CD4-positive, alpha-beta memory T cell (primary cell): ENCODE results near the gene CD200R1L. TPM values are rescaled to one million over a fixed set of nuclear protein-coding genes. Genes with fewer than 3 reads are reported as not detected.
A peak's percentile ranks its signal among the peaks of the same experiment; 100 is the strongest.

ENCODE experiments used
- CTCF ChIA-PET: fragments of 350-600 bp; sonication (Branson Sonifier 250); formaldehyde crosslinking; loops from one replicate; lab custom pipeline; 2021; ENCODE audit warnings: inconsistent platforms; ENCODE audit not compliant: partially characterized antibody; lab: Charles Lee
- POLR2A ChIA-PET: fragments of 350-600 bp; sonication (Branson Sonifier 250); formaldehyde crosslinking; loops from one replicate; lab custom pipeline; 2021; ENCODE audit not compliant: partially characterized antibody; lab: Charles Lee
- DNase-seq, 5 donors: peaks; one replicate each; pipeline versions ENCODE4 v3.0.0 to v3.0.0-alpha.2; 2020 to 2022; ENCODE audit warnings: mixed read lengths in 1 of 5
- H3K27ac ChIP-seq: one replicate; pipeline ENCODE4 v1.7.0; 2013; ENCODE audit warnings: low read depth, low read length
- H3K27me3 ChIP-seq: 2 replicates; pipeline ENCODE4 v1.7.0; 2013; ENCODE audit warnings: mild to moderate bottlenecking, low read length, moderate library complexity; ENCODE audit not compliant: insufficient read depth
- H3K36me3 ChIP-seq: 2 replicates; pipeline ENCODE4 v1.7.0; 2013; ENCODE audit warnings: mild to moderate bottlenecking, low read length, moderate library complexity; ENCODE audit not compliant: insufficient read depth
- H3K4me1 ChIP-seq: 2 replicates; pipeline ENCODE4 v1.7.0; 2013; ENCODE audit warnings: mild to moderate bottlenecking, low read length, moderate library complexity; ENCODE audit not compliant: insufficient read depth
- H3K4me3 ChIP-seq, 2 donors: one replicate each; pipeline ENCODE4 v1.7.0; 2013; ENCODE audit warnings: low read length in 2 of 2, mild to moderate bottlenecking in 1 of 2
- H3K9me3 ChIP-seq, 2 donors: one replicate each; pipeline ENCODE4 v1.7.0; 2013; ENCODE audit warnings: low read length in 2 of 2, control low read depth in 1 of 2; ENCODE audit not compliant: control insufficient read depth in 1 of 2
- H3K27ac Mint-ChIP-seq, 7 donors: one replicate each; pipeline ENCODE4 v1.8.0; 2020 to 2021; ENCODE audit warnings: mixed read lengths in 7 of 7, mild to moderate bottlenecking in 6 of 7, inconsistent platforms in 3 of 7, moderate library complexity in 3 of 7
- H3K27me3 Mint-ChIP-seq, 2 donors: one replicate each; pipeline ENCODE4 v1.8.0; 2020 to 2021; ENCODE audit warnings: mixed read lengths in 2 of 2
- H3K36me3 Mint-ChIP-seq, 2 donors: one replicate each; pipeline ENCODE4 v1.8.0; 2020 to 2021; ENCODE audit warnings: mixed read lengths in 2 of 2, inconsistent platforms in 1 of 2, mild to moderate bottlenecking in 1 of 2
- H3K4me1 Mint-ChIP-seq, 4 donors: one replicate each; pipeline ENCODE4 v1.8.0; 2020 to 2021; ENCODE audit warnings: mixed read lengths in 4 of 4, mild to moderate bottlenecking in 1 of 4
- H3K4me3 Mint-ChIP-seq, 8 donors: one replicate each; pipeline ENCODE4 v1.8.0; 2020 to 2021; ENCODE audit warnings: mixed read lengths in 8 of 8, mild to moderate bottlenecking in 7 of 8, moderate library complexity in 6 of 8, inconsistent platforms in 3 of 8
- H3K9me3 Mint-ChIP-seq, 8 donors: one replicate each; pipeline ENCODE4 v1.8.0; 2020 to 2021; ENCODE audit warnings: mixed read lengths in 8 of 8, mild to moderate bottlenecking in 5 of 8, inconsistent platforms in 3 of 8, moderate library complexity in 1 of 8
- intact Hi-C: fragments of 100-400 bp; cut with micrococcal nuclease; formaldehyde crosslinking; loops from one replicate; pipeline ENCODE4 v1.15.1; 2023
- polyA plus RNA-seq, 2 donors: library from polyadenylated mRNA; unstranded; fragments of 300-500 nt; fragmentation: Illumina TruSeq; gene quantifications; one replicate each; pipeline ENCODE4 v1.2.3, GENCODE V29; 2021
- total RNA-seq, 2 experiments: library from RNA; stranded (reverse); gene quantifications; one replicate each; pipeline ENCODE4 v1.2.3, GENCODE V29; 2021

Gene CD200R1L, protein sequence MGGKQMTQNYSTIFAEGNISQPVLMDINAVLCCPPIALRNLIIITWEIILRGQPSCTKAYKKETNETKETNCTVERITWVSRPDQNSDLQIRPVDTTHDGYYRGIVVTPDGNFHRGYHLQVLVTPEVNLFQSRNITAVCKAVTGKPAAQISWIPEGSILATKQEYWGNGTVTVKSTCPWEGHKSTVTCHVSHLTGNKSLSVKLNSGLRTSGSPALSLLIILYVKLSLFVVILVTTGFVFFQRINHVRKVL
- total RNA-seq (not detected), polyA plus RNA-seq (not detected)

DNA sequence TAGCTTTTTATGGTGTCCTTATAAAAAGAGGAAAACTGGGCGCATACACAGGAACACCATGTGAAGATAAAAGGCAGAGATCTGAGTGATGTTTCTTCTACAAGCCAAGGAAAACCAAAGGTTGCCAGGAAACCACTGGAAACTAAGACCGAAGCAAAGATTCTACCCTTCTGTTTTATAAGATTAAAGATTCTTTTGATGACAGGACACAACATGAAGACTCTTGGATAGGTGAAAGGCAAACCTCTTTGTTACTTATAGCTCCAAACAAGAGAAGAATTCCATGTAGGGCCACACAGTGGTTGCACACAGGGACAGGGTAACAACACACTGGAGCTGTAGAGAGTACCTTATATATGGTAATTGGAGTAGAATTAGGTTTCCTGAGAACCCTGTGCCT, at the start of gene CD200R1L:
Gene CD200R1L, minus strand, starts transcription at position 101 of the 400 bp plus-strand sequence. CDS start 17,497 bp downstream, outside the sequence.
- Histone ChIP-seq H3K27me3 (no peaks in the 10 kb centered on the region), H3K4me1 (peaks cover 26% of the 10 kb centered on the region), H3K9me3 (peaks cover 0 to 6% of the 10 kb centered on the region in 2 donors), H3K36me3 (no peaks in the 10 kb centered on the region), H3K27ac (no peak within 1 kb of the TSS), H3K4me3 (no peak within 1 kb of the TSS)
- Mint-ChIP-seq H3K4me1 (peaks cover 20 to 39% (median 25%) of the 10 kb centered on the region in 4 donors), H3K9me3 (peaks cover 2 to 32% (median 24%) of the 10 kb centered on the region in 8 donors), H3K36me3 (peaks cover 10 to 18% of the 10 kb centered on the region in 2 donors), H3K27ac (peak within 1 kb of the TSS; percentile 65 to 91 (median 85)), H3K4me3 (peak within 1 kb of the TSS; percentile 4 to 80 (median 69)), H3K27me3 (no peaks in the 10 kb centered on the region)
- no peak for DNase-seq
- POLR2A ChIA-PET: interaction anchor here (0.8 to 1.8 kb wide), 6 partner anchors 33 to 126 kb away, joined by 3 to 5 read pairs (median 3); no protein-coding TSS in a partner anchor
- CTCF ChIA-PET: interaction anchor here (0.9 to 2.7 kb wide), 9 partner anchors 11 to 157 kb away, joined by 3 to 12 read pairs (median 4); partner anchors contain the start of gene CD200R1
- intact Hi-C loops: no loop called here

DNA sequence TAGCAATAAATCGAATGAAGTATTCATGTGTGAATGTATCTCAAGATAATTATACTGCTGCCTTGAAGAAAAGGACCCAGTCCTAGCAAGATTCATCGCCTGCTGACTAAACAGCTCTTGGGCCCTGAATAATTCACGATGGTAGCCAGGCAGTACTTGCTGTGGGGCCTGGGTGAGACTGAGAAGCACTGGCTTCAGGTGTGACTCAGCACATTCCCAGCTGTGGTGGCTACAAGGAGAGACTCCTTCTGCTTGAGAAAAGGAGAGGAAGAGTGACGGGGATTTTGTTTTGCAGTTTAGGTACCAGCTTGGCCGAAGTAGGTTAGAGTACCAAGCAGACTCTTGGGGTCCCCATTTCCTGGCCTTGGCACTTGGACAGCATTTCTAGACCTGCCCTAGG, 47.6 kb upstream of the CD200R1L start:
- no peak for DNase-seq
- H3K27me3 Mint-ChIP-seq: no peaks in the 10 kb centered on the region
- intact Hi-C loops: no loop called here
- H3K27ac ChIP-seq: no peak overlapping the region
- H3K9me3 ChIP-seq: no peaks in the 10 kb centered on the region
- ChIA-PET CTCF (no interaction called here), POLR2A (no interaction called here)
- no peaks in the 10 kb centered on the region for H3K36me3 ChIP-seq
- no peaks in the 10 kb centered on the region for H3K4me1 Mint-ChIP-seq
- no peaks in the 10 kb centered on the region for H3K4me1 ChIP-seq
- H3K27me3 ChIP-seq: no peaks in the 10 kb centered on the region
- no peak overlapping the region for H3K4me3 Mint-ChIP-seq
- H3K27ac Mint-ChIP-seq: no peak overlapping the region
- H3K36me3 Mint-ChIP-seq: no peaks in the 10 kb centered on the region
- no peak overlapping the region for H3K4me3 ChIP-seq
- no peaks in the 10 kb centered on the region for H3K9me3 Mint-ChIP-seq

DNA sequence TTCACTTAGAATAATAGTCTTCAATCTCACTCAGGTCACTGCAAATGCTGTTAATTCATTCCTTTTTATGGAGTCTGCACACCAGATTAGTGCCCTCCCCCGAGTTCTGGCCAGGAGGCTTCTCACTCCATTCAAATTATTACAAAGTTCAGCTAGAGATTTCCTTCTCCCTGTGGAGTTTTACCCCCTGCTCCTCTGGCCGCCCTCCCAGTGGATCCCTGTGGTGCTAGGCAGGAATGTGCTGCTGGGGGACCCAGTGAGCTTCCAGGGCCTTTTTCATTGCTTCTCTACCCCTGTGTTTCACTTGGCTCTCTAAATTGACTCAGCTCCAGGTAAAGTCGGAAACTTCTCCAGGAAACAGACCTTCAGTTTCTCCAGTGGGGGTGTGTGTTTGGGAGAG, 42.7 kb upstream of the CD200R1L start:
- ChIA-PET CTCF (no interaction called here), POLR2A (no interaction called here)
- Histone ChIP-seq H3K4me3 (no peak overlapping the region), H3K36me3 (no peaks in the 10 kb centered on the region), H3K4me1 (no peaks in the 10 kb centered on the region), H3K9me3 (no peaks in the 10 kb centered on the region), H3K27ac (no peak overlapping the region), H3K27me3 (no peaks in the 10 kb centered on the region)
- H3K4me3 Mint-ChIP-seq: no peak overlapping the region
- H3K4me1 Mint-ChIP-seq: no peaks in the 10 kb centered on the region
- no peaks in the 10 kb centered on the region for H3K36me3 Mint-ChIP-seq
- intact Hi-C loops: no loop called here
- peaks cover 3% of the 10 kb centered on the region in 2 donors for H3K27me3 Mint-ChIP-seq
- H3K27ac Mint-ChIP-seq: no peak overlapping the region
- no peaks in the 10 kb centered on the region for H3K9me3 Mint-ChIP-seq
- no peak for DNase-seq

DNA sequence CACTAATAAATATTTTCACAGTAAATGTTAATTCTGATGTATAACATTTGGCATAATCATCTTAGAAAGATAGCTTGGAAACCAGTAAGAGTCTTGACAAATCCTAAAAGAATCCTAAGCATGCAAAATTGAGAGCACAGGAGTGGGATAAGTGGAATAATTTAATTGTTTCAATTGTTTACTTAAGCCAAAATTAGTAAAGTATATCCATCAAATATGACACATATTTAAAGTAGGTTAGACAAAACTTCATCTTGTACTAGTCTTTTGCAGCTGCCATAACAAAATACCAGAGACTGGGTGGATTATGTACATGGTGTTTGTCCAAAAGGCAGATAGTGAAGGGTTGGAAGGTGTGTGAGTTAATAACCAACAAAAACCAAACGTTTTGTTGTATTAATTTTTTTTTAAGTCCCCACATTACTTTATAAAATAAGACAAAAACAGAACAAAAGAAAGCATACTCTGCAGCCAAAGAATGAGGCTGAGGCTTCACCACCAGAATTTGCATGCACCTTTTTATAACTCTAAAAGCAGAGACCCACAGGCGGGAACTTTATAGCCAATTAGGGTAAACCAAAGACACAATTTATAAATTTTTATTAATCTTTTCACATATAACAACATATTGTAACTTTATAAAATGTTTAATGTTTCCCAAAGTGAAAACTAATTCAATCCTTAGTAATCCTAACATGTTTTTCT, 41.9 kb upstream of the CD200R1L start:
- H3K27ac ChIP-seq: no peak overlapping the region
- H3K36me3 Mint-ChIP-seq: no peaks in the 10 kb centered on the region
- intact Hi-C loops: no loop called here
- no peak overlapping the region for H3K4me3 ChIP-seq
- peaks cover 3% of the 10 kb centered on the region in 2 donors for H3K27me3 Mint-ChIP-seq
- H3K4me1 Mint-ChIP-seq: no peaks in the 10 kb centered on the region
- no peak overlapping the region for H3K27ac Mint-ChIP-seq
- H3K9me3 ChIP-seq: no peaks in the 10 kb centered on the region
- no peak for DNase-seq
- CTCF ChIA-PET: no interaction called here
- no peaks in the 10 kb centered on the region for H3K27me3 ChIP-seq
- H3K4me3 Mint-ChIP-seq: no peak overlapping the region
- no peaks in the 10 kb centered on the region for H3K9me3 Mint-ChIP-seq
- no peaks in the 10 kb centered on the region for H3K36me3 ChIP-seq
- no peaks in the 10 kb centered on the region for H3K4me1 ChIP-seq
- POLR2A ChIA-PET: no interaction called here

DNA sequence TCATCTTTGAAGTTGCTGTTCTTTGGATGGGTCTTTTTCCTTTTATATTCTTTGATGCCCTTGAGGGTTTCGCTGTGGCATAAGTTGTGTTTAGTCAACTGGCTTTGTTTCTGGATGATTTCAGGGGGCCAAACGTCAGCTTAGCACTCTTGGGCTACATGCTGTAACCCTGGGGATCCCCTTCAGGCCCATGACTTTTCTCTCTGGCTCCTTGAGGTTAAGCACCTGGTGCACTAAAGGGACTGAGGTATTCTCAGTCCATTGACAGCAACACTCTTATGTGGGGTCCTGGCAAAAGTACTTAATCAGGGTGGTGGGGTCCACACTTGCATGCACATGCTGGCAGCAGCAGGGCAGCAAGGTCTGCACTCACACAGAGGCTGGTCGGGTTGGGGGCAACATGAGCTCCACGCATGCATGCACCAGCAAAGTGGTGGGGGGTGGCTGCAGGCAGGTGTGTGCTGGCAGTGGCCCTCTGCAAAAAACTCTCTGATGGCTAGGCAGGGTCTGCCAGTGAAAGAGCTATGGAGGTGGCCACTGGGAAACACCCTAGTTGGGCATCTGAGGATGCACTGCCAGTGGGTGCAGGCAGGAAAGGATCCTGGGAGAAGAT, 38.1 kb upstream of the CD200R1L start:
- Mint-ChIP-seq H3K27me3 (peaks cover 3% of the 10 kb centered on the region in 2 donors), H3K9me3 (peaks cover 0 to 1% (median 0%) of the 10 kb centered on the region in 8 donors), H3K36me3 (no peaks in the 10 kb centered on the region), H3K4me1 (no peaks in the 10 kb centered on the region), H3K27ac (no peak overlapping the region), H3K4me3 (no peak overlapping the region)
- Histone ChIP-seq H3K4me3 (no peak overlapping the region), H3K9me3 (no peaks in the 10 kb centered on the region), H3K27me3 (no peaks in the 10 kb centered on the region), H3K27ac (no peak overlapping the region), H3K36me3 (no peaks in the 10 kb centered on the region), H3K4me1 (no peaks in the 10 kb centered on the region)
- ChIA-PET CTCF (no interaction called here), POLR2A (no interaction called here)
- no peak for DNase-seq
- intact Hi-C loops: no loop called here

DNA sequence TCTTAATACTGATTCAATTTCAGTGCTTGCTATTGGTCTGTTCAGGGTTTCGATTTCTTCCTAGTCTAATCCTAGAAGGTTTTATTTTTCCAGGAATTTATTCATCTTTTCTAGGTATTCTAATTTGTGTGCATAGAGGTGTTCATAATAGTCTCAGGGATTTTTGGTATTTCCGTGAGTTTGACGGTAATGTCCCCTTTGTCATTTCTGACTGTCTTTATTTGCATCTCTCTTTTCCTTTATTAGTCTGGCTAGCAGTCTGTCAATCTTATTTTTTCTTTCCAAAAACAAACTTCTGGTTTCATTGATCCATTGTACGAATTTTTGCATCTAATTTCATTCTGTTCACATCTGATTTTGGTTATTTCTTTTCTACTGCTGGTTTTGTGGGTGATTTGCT, 35.2 kb upstream of the CD200R1L start:
- Mint-ChIP-seq H3K4me1 (no peaks in the 10 kb centered on the region), H3K4me3 (no peak overlapping the region), H3K27ac (no peak overlapping the region), H3K27me3 (peaks cover 0 to 3% of the 10 kb centered on the region in 2 donors), H3K36me3 (no peaks in the 10 kb centered on the region), H3K9me3 (peaks cover 0 to 5% (median under 1%) of the 10 kb centered on the region in 8 donors)
- Histone ChIP-seq H3K36me3 (no peaks in the 10 kb centered on the region), H3K4me3 (no peak overlapping the region), H3K27me3 (no peaks in the 10 kb centered on the region), H3K4me1 (no peaks in the 10 kb centered on the region), H3K27ac (no peak overlapping the region), H3K9me3 (no peaks in the 10 kb centered on the region)
- intact Hi-C loops: no loop called here
- ChIA-PET POLR2A (no interaction called here), CTCF (no interaction called here)
- no peak for DNase-seq

DNA sequence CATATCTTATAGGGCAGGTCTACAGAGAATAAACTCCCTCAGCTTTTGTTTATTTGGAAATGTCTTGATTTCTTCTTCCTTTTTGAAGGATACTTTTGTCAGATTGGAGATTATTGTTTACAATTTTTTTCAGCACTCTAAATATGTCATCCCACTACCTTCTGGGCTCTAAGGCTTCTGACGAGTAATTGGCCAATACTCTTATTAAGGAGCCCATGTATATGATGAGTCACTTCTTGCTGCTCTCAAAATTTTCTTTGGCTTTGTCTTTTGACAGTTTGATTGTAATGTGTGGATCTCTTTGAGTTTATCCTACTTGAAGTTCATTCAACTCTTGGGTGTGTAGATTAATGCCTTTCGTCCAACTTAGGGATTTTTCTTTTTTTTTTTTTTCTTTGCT, 28.9 kb upstream of the CD200R1L start:
- Mint-ChIP-seq H3K36me3 (peaks cover 0 to 4% of the 10 kb centered on the region in 2 donors), H3K4me1 (peaks cover 0 to 2% (median 0%) of the 10 kb centered on the region in 4 donors), H3K27ac (no peak overlapping the region), H3K9me3 (peaks cover 0 to 22% (median 13%) of the 10 kb centered on the region in 8 donors), H3K27me3 (peaks cover 0 to 2% of the 10 kb centered on the region in 2 donors), H3K4me3 (no peak overlapping the region)
- H3K9me3 ChIP-seq: no peaks in the 10 kb centered on the region
- ChIA-PET POLR2A (no interaction called here), CTCF (no interaction called here)
- intact Hi-C loops: no loop called here
- H3K4me3 ChIP-seq: no peak overlapping the region
- H3K4me1 ChIP-seq: no peaks in the 10 kb centered on the region
- H3K36me3 ChIP-seq: no peaks in the 10 kb centered on the region
- H3K27me3 ChIP-seq: no peaks in the 10 kb centered on the region
- DNase-seq: no peak
- no peak overlapping the region for H3K27ac ChIP-seq
